ENCODE results near the gene FMNL2.

GRCh38 chr2:152493945-152494528, 159.1 kb downstream of the FMNL2 start:
- TF ChIP-seq CREB5 (CRISPR knock-in tag; IDR thresholded peaks at IDR 0.05; ENCODE audit: low read depth) (no peak), TOX (CRISPR knock-in tag; IDR thresholded peaks at IDR 0.05; ENCODE audit: borderline replicate concordance) (no peak), RARB (CRISPR knock-in tag; IDR thresholded peaks at IDR 0.05) (no peak), ESRRG (CRISPR knock-in tag; IDR thresholded peaks at IDR 0.05) (no peak), TSHZ2 (CRISPR knock-in tag; IDR thresholded peaks at IDR 0.05) (no peak), TCF4 (CRISPR knock-in tag; IDR thresholded peaks at IDR 0.05; ENCODE audit: borderline replicate concordance) (no peak), BACH2 (CRISPR knock-in tag; IDR thresholded peaks at IDR 0.05; ENCODE audit: borderline replicate concordance) (no peak), GLIS3 (CRISPR knock-in tag; IDR thresholded peaks at IDR 0.05) (no peak), CSDC2 (CRISPR knock-in tag; IDR thresholded peaks at IDR 0.05) (no peak), ZC3H10 (CRISPR knock-in tag; IDR thresholded peaks at IDR 0.05) (no peak), ISL1 (CRISPR knock-in tag; IDR thresholded peaks at IDR 0.05) (no peak), ZFP3 (CRISPR knock-in tag; IDR thresholded peaks at IDR 0.05) (no peak), PATZ1 (CRISPR knock-in tag; IDR thresholded peaks at IDR 0.05; ENCODE audit: borderline replicate concordance) (no peak), ZFP30 (CRISPR knock-in tag; IDR thresholded peaks at IDR 0.05) (no peak)
